ENCODE measurements around the gene OAS3.

Gene OAS3

DNA sequence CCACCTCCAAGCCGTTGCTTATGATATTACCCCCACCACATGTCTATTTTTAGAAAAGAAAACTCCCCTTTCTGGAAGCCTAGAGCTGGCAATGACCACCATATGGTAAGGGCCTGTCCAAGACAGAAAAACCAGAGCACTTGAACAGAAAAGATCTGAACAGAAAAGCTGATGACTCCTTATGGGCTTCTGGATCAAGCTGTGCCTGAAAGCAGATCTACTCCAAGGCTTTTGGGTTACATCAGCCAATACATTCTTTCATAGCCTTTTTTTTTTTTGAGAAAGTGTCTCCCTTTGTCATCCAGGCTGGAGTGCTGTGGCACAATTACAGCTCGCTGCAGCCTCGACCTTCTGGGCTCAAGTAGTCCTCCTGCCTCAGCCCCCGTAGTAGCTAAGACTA, 23.3 kb downstream of the OAS3 start:
- no peak for DNase-seq

DNA sequence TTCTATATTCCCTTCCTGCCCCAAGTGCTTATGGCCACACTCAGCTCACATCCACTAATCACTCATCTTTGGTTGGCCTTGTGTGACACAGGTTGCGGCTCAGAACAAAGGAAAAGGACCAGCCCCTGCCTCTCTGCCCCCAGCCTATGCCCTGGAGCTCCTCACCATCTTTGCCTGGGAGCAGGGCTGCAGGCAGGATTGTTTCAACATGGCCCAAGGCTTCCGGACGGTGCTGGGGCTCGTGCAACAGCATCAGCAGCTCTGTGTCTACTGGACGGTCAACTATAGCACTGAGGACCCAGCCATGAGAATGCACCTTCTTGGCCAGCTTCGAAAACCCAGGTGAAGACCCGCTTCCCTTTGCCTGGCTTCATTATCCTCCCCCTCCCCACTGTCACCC, 24.3 kb downstream of the OAS3 start:
- DNase-seq, result no peak

- DNase-seq, result no peak
Observed at GRCh38 chr12:112963227-112963861, 25.1 kb downstream of the OAS3 start.

DNA sequence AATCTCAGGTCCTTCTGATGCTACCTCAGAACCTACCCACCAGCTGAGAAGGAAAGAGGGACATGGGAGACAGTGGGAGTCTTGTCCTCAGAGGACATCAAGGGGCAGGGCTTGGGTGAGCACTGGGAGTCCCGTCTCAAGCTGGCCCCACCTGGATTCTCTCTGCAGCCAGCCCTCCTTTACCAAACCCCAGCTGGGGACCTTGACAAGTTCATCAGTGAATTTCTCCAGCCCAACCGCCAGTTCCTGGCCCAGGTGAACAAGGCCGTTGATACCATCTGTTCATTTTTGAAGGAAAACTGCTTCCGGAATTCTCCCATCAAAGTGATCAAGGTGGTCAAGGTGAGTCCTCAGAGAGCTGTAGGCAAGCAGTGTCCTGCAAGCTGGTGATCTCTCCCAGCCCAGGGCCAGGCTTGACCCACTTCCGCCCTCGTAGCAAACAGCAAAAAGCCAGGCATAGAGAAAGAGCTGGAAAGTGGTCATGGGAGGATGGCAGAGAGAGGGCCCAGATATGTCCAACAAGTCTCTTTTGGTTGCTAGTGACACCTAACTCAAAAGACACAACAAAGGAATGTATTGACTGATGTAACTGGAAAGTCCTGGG, 25.9 kb downstream of the OAS3 start:
- no peak for DNase-seq

GRCh38 chr12:112964915-112965314, 26.6 kb downstream of the OAS3 start:
- DNase-seq, result no peak

DNA sequence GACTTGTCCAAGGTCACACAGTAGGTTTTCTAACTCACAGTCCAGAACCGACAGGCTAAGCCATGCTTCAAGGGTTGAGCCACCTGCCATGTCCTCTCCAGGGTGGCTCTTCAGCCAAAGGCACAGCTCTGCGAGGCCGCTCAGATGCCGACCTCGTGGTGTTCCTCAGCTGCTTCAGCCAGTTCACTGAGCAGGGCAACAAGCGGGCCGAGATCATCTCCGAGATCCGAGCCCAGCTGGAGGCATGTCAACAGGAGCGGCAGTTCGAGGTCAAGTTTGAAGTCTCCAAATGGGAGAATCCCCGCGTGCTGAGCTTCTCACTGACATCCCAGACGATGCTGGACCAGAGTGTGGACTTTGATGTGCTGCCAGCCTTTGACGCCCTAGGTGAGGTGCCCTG, 27.4 kb downstream of the OAS3 start:
- no peak for DNase-seq

DNA sequence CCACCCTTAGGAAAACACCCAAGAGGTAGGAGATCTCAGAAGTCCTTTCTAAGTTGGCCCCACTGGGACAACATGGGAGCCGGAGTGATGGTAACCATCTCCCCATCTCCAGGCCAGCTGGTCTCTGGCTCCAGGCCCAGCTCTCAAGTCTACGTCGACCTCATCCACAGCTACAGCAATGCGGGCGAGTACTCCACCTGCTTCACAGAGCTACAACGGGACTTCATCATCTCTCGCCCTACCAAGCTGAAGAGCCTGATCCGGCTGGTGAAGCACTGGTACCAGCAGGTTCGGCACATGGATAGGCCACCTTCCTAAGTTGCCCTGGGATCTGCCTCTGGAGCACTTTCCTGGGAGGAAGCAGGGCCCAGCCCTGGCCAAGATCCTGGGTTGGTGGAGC, 29.0 kb downstream of the OAS3 start:
- no peak for DNase-seq

- DNase-seq, result no peak
Observed at GRCh38 chr12:112967858-112968257, 29.6 kb downstream of the OAS3 start.

GRCh38 chr12:112969547-112970306, 31.5 kb downstream of the OAS3 start:
- no peak for DNase-seq

DNA sequence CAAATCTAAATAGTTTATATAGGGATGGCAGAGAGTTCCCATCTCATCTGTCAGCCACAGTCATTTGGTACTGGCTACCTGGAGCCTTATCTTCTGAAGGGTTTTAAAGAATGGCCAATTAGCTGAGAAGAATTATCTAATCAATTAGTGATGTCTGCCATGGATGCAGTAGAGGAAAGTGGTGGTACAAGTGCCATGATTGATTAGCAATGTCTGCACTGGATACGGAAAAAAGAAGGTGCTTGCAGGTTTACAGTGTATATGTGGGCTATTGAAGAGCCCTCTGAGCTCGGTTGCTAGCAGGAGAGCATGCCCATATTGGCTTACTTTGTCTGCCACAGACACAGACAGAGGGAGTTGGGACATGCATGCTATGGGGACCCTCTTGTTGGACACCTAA, 32.1 kb downstream of the OAS3 start:
- DNase-seq, result no peak

DNA sequence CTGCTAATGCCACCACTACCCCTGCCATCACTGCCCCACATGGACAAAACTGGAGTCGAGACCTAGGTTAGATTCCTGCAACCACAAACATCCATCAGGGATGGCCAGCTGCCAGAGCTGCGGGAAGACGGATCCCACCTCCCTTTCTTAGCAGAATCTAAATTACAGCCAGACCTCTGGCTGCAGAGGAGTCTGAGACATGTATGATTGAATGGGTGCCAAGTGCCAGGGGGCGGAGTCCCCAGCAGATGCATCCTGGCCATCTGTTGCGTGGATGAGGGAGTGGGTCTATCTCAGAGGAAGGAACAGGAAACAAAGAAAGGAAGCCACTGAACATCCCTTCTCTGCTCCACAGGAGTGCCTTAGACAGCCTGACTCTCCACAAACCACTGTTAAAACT, 33.0 kb downstream of the OAS3 start:
- no peak for DNase-seq

DNA sequence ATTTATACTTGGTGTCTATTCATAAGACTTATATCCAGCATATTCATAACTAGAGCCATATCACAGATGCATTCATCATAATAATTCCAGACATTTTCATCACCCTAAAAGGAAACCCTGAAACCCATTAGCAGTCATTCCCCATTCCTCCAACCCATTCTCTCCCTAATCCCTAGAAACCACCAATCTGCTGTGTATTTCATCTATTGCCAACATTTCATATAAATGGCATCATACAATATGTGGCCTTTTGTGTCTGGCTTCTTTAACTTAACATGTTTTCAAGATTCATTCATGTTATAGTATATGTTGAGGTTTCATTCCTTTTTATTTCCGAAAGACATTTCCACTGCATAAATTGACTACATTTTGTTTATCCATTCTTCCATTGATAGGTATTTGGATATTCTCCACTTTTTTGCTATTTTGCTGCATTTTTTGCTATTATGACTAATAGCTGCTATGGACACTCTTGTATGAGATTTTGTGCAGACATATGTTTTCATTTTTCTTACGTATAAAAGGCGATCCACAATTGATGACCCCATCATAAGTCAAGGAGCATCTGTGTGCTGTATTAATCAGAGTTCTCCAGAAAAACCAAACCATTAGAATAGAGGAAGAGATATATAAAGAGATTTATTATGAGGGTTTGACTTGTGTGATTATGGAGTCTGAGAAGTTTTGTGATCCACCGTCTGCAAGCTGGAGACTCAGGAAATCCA, 34.9 kb downstream of the OAS3 start:
- no peak for DNase-seq

GRCh38 chr12:112973818-112974231, 35.6 kb downstream of the OAS3 start:
- DNase-seq, result no peak

GRCh38 chr12:112974904-112975303, 36.6 kb downstream of the OAS3 start:
- DNase-seq, result no peak

DNA sequence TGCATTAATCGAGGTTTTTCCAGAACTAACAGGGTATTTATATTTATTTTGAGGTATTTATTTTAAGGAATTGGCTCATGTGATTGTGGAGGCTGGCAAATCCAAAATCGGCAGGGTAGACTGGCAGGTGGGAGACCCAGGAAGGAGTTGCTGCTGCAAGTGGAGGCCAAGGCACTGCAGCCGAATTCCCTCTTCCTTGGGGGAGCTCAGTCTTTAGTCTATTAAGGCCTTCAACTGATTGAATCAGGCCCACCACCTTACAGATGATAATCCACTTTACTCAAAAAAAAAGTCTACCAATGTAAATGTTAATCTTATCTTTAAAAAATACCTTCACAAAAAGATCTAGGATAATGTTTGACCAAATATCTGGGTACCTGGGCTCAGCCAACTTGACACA, 38.9 kb downstream of the OAS3 start:
- no peak for DNase-seq

- no peak for DNase-seq
Observed at GRCh38 chr12:112977641-112978040, 39.4 kb downstream of the OAS3 start.

- DNase-seq, result peak; percentile 49 to 76 (median 62)
Observed at GRCh38 chr12:112978163-112979040, 40.1 kb downstream of the OAS3 start, which contains the start of gene OAS2. TSS of gene OAS2 (plus strand) at chr12:112978519. CDS start at chr12:112978609, 90 bp downstream.

- peak in 3 of 4 experiments; percentile 8 to 43 (median 31) for DNase-seq
Observed at GRCh38 chr12:112979041-112979680, 40.9 kb downstream of the OAS3 start.

GRCh38 chr12:112980491-112981158, 42.4 kb downstream of the OAS3 start:
- DNase-seq, result no peak

DNA sequence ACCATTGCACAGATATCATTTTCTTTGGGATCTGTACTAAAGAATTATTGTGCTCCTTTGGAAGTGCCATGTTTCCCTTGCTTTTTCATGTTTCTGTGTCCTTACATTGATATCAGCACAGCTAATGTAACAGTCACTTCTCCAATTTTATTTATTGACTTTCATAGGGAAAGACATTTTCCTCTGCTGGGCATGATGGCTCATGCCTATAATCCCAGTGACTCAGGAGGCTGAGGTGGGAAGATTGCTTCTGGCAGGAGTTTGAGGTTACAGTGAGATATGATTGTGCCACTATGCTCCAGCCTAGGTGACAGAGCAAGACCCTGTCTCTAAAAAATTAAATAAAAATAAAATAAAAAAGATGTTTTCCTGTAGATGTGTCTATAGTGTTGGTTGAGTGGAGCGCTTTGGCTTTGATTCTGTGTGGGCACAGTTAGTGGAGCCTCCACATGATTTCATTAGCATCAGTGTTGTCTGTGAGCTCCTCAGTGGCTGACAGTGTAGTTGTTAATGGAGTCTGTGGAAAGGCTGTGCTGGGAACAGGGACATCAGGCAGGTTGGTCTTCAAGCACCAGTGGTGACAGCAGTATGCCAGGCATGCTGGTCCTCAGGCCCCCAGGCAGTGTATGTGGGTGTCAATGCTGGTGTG, 47.5 kb downstream of the OAS3 start:
- no peak for DNase-seq

- DNase-seq, result no peak
Observed at GRCh38 chr12:112986291-112986800, 48.1 kb downstream of the OAS3 start.
